GM21367 (cell line): Measurements from ENCODE around the gene AGPAT3.

ENCODE experiments used
- ATAC-seq: cut with Tn5 transposase; IDR thresholded peaks from one replicate; pipeline ENCODE4 v1.9.1; 2021; ENCODE audit not compliant: unreplicated experiment

Gene AGPAT3

GRCh38 chr21:43935711-43936110, 70.7 kb downstream of the AGPAT3 start:
- no peak for ATAC-seq

- no peak for ATAC-seq
Measured at GRCh38 chr21:43936247-43936967, 71.4 kb downstream of the AGPAT3 start.

GRCh38 chr21:43937051-43937832, 72.2 kb downstream of the AGPAT3 start:
- no peak for ATAC-seq

- ATAC-seq, result no peak
Measured at GRCh38 chr21:43937891-43938309, 72.9 kb downstream of the AGPAT3 start.

- peak; percentile 59 for ATAC-seq
Measured at GRCh38 chr21:43938751-43939442, 73.9 kb downstream of the AGPAT3 start.

- ATAC-seq, result no peak
Measured at GRCh38 chr21:43939443-43940328, 74.7 kb downstream of the AGPAT3 start.

- no peak for ATAC-seq
Measured at GRCh38 chr21:43940329-43941050, 75.5 kb downstream of the AGPAT3 start.

GRCh38 chr21:43942201-43942600, 77.2 kb downstream of the AGPAT3 start:
- ATAC-seq, result no peak

GRCh38 chr21:43942621-43943020, 77.6 kb downstream of the AGPAT3 start:
- no peak for ATAC-seq

- ATAC-seq, result no peak
Measured at GRCh38 chr21:43943512-43944077, 78.6 kb downstream of the AGPAT3 start.

- no peak for ATAC-seq
Measured at GRCh38 chr21:43944078-43944633, 79.1 kb downstream of the AGPAT3 start.

- ATAC-seq, result no peak
Measured at GRCh38 chr21:43944757-43945156, 79.7 kb downstream of the AGPAT3 start.

GRCh38 chr21:43948740-43949498, 83.9 kb downstream of the AGPAT3 start:
- no peak for ATAC-seq

GRCh38 chr21:43949499-43950208, 84.6 kb downstream of the AGPAT3 start:
- ATAC-seq, result no peak

GRCh38 chr21:43950481-43950880, 85.5 kb downstream of the AGPAT3 start:
- no peak for ATAC-seq

- ATAC-seq, result no peak
Measured at GRCh38 chr21:43950936-43951335, 85.9 kb downstream of the AGPAT3 start.

- no peak for ATAC-seq
Measured at GRCh38 chr21:43951911-43952703, 87.1 kb downstream of the AGPAT3 start.
